HCT116 (cell line): ENCODE data around the gene IP6K3.
A peak's percentile ranks its signal among the peaks of the same experiment; 100 is the strongest.

Experiments
- ATF3 ChIP-seq: IDR thresholded peaks from 2 replicates; pipeline ENCODE4 v1.6.1; 2012
- CEBPB ChIP-seq: IDR thresholded peaks from 2 replicates; pipeline ENCODE4 v1.6.1; 2012; ENCODE audit warnings: low read depth
- CTCF ChIP-seq, 3 experiments: fragments of 200-600 bp in 1 of 3; sonication (generic) in 1 of 3; IDR thresholded peaks in 2 of 3; conservative IDR thresholded peaks in 1 of 3; 2 replicates each; pipeline ENCODE4 v1.5.1; 2012 to 2017; ENCODE audit warnings: low read depth in 2 of 3, low read length in 2 of 3, antibody characterized with exemption in 1 of 3, borderline replicate concordance in 1 of 3, control low read depth in 1 of 3, mild to moderate bottlenecking in 1 of 3, mixed read lengths in 1 of 3, mixed run types in 1 of 3, moderate library complexity in 1 of 3; ENCODE audit not compliant: insufficient read depth in 1 of 3
- EGR1 ChIP-seq: IDR thresholded peaks from 2 replicates; pipeline ENCODE4 v1.6.1; 2012; ENCODE audit warnings: low read depth
- EZH2 ChIP-seq: fragments of 200-600 bp; sonication (generic); IDR thresholded peaks from 2 replicates; pipeline ENCODE4 v1.6.1; 2017; ENCODE audit warnings: antibody characterized with exemption, mixed run types
- EZH2phosphoT487 ChIP-seq: fragments of 200-600 bp; IDR thresholded peaks from 2 replicates; pipeline ENCODE4 v1.6.1; 2018; ENCODE audit warnings: antibody characterized with exemption, borderline replicate concordance
- POLR2A ChIP-seq: IDR thresholded peaks from 2 replicates; pipeline ENCODE4 v1.7.0; 2011; ENCODE audit warnings: borderline replicate concordance; ENCODE audit not compliant: insufficient read depth, insufficient read length; ENCODE audit errors: extremely low read depth
- POLR2AphosphoS5 ChIP-seq: IDR thresholded peaks from 2 replicates; pipeline ENCODE4 v1.6.1; 2011; ENCODE audit warnings: mild to moderate bottlenecking, low read depth, low read length, moderate library complexity
- RAD21 ChIP-seq: IDR thresholded peaks from 2 replicates; pipeline ENCODE4 v1.6.1; 2012; ENCODE audit warnings: low read depth, mild to moderate bottlenecking
- SP1 ChIP-seq: IDR thresholded peaks from 2 replicates; pipeline ENCODE4 v1.6.1; 2012; ENCODE audit warnings: low read depth
- ZFX ChIP-seq: fragments of 450-650 bp; IDR thresholded peaks from 2 replicates; pipeline ENCODE4 v1.6.1; 2017

- TF ChIP-seq CEBPB = no peak
- TF ChIP-seq SP1 = no peak
- no peak for TF ChIP-seq EGR1
- TF ChIP-seq CTCF (IDR thresholded peaks at IDR 0.05 in 2 of 3, conservative IDR thresholded peaks at IDR 0.05 in 1 of 3; ENCODE audit: borderline replicate concordance in 1 of 3, insufficient read depth in 1 of 3, low read depth in 2 of 3, low read length in 2 of 3) = peak; percentile 78 to 94 (median 89)
- TF ChIP-seq POLR2AphosphoS5 = no peak
- no peak for TF ChIP-seq POLR2A
- TF ChIP-seq ATF3 = no peak
- no peak for TF ChIP-seq ZFX
- TF ChIP-seq RAD21 = peak; percentile 78
- no peak for TF ChIP-seq EZH2
- no peak for TF ChIP-seq EZH2phosphoT487
Observed at GRCh38 chr6:33768644-33769120, 22.0 kb upstream of the IP6K3 start.
